B cell (primary cell): ENCODE results near the gene ATP5ME.

Source experiments
- EZH2 ChIP-seq: IDR thresholded peaks from 2 replicates; pipeline ENCODE4 v1.6.1; 2012; ENCODE audit warnings: borderline replicate concordance, low read depth, mild to moderate bottlenecking, moderate library complexity, low read length; ENCODE audit not compliant: insufficient read depth, poor library complexity, severe bottlenecking
- TF ChIP-seq, protein P1 (sequence below): fragments of 200-600 bp; IDR thresholded peaks from one replicate; pipeline ENCODE4 v1.8.0; 2022; ENCODE audit warnings: antibody characterized with exemption, mild to moderate bottlenecking

GRCh38 chr4:659851-660250 is 14.2 kb downstream of the ATP5ME start:
- TF ChIP-seq, protein P1, sequence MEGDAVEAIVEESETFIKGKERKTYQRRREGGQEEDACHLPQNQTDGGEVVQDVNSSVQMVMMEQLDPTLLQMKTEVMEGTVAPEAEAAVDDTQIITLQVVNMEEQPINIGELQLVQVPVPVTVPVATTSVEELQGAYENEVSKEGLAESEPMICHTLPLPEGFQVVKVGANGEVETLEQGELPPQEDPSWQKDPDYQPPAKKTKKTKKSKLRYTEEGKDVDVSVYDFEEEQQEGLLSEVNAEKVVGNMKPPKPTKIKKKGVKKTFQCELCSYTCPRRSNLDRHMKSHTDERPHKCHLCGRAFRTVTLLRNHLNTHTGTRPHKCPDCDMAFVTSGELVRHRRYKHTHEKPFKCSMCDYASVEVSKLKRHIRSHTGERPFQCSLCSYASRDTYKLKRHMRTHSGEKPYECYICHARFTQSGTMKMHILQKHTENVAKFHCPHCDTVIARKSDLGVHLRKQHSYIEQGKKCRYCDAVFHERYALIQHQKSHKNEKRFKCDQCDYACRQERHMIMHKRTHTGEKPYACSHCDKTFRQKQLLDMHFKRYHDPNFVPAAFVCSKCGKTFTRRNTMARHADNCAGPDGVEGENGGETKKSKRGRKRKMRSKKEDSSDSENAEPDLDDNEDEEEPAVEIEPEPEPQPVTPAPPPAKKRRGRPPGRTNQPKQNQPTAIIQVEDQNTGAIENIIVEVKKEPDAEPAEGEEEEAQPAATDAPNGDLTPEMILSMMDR: no peak
- TF ChIP-seq EZH2: no peak
